Peyer's patch (tissue), 4 donors: Measurements from ENCODE around the gene CEP128.

Experiments used
- CTCF ChIP-seq, 6 experiments: fragments of 450-650 bp in 4 of 6; fragments of 200-600 bp in 2 of 6; sonication (generic) in 1 of 6; IDR thresholded peaks; one replicate each; pipeline ENCODE4 v1.5.1; 2017 to 2019; ENCODE audit warnings: antibody characterized with exemption in 6 of 6, mild to moderate bottlenecking in 3 of 6, moderate library complexity in 1 of 6
- POLR2A ChIP-seq, 2 donors: fragments of 450-650 bp; IDR thresholded peaks; one replicate each; pipeline ENCODE4 v1.5.1; 2017; ENCODE audit warnings: antibody characterized with exemption in 2 of 2, mild to moderate bottlenecking in 2 of 2, moderate library complexity in 2 of 2

- TF ChIP-seq POLR2A (IDR thresholded peaks at IDR 0.05) (no peak), CTCF (IDR thresholded peaks at IDR 0.05) (no peak)
Measured at GRCh38 chr14:80464531-80465149, 476.9 kb downstream of the CEP128 start.
